GM10847 (cell line): Measurements from ENCODE around the gene GOLGA7B.

Source experiments
- POLR2A ChIP-seq: IDR thresholded peaks from 2 replicates; pipeline ENCODE4 v1.6.1; 2011; ENCODE audit not compliant: insufficient read length; ENCODE audit errors: extremely low read depth

GOLGA7B gene

GRCh38 chr10:97896756-97897358 is 47.2 kb downstream of the GOLGA7B start:
- no peak for TF ChIP-seq POLR2A

- no peak for TF ChIP-seq POLR2A
Observed at GRCh38 chr10:97898429-97898828, 48.8 kb downstream of the GOLGA7B start.

GRCh38 chr10:97901381-97901780 is 51.7 kb downstream of the GOLGA7B start:
- TF ChIP-seq POLR2A = no peak

- TF ChIP-seq POLR2A = no peak
Observed at GRCh38 chr10:97903128-97904017, 53.7 kb downstream of the GOLGA7B start.

- TF ChIP-seq POLR2A = no peak
Observed at GRCh38 chr10:97904018-97904381, 54.4 kb downstream of the GOLGA7B start.

- no peak for TF ChIP-seq POLR2A
Observed at GRCh38 chr10:97904576-97904975, 54.9 kb downstream of the GOLGA7B start.

GRCh38 chr10:97905276-97905675 is 55.6 kb downstream of the GOLGA7B start:
- no peak for TF ChIP-seq POLR2A

- no peak for TF ChIP-seq POLR2A
Observed at GRCh38 chr10:97907211-97907610, 57.6 kb downstream of the GOLGA7B start.

GRCh38 chr10:97907830-97908229 is 58.2 kb downstream of the GOLGA7B start:
- no peak for TF ChIP-seq POLR2A

- no peak for TF ChIP-seq POLR2A
Observed at GRCh38 chr10:97910661-97911060, 61.0 kb downstream of the GOLGA7B start.

- no peak for TF ChIP-seq POLR2A
Observed at GRCh38 chr10:97911217-97911616, 61.6 kb downstream of the GOLGA7B start.

- no peak for TF ChIP-seq POLR2A
Observed at GRCh38 chr10:97913193-97913592, 63.5 kb downstream of the GOLGA7B start.

GRCh38 chr10:97913614-97914013 is 64.0 kb downstream of the GOLGA7B start:
- TF ChIP-seq POLR2A = no peak

GRCh38 chr10:97914171-97914836 is 64.7 kb downstream of the GOLGA7B start:
- no peak for TF ChIP-seq POLR2A

GRCh38 chr10:97914837-97915211 is 65.2 kb downstream of the GOLGA7B start:
- no peak for TF ChIP-seq POLR2A
